WTC11 (cell line): ENCODE results near the gene HIVEP2. TPM values are rescaled to one million over a fixed set of nuclear protein-coding genes. Genes with fewer than 3 reads are reported as not detected.
"Not testable (repeated sequence)": the region's sequence is repeated elsewhere in the genome, so short reads cannot be mapped to it uniquely, and the experiment has no call there.

Experiments
- ATAC-seq: fragments of 200-7000 bp; cut with Tn5 transposase; 2 replicates; pipeline ENCODE4 v1.10.0; 2021; ENCODE audit warnings: mild to moderate bottlenecking, moderate library complexity
- CTCF ChIA-PET: fragments of 300-600 bp; sonication (Branson Sonifier 250); formaldehyde crosslinking; loops from one replicate; lab custom pipeline; 2021; ENCODE audit warnings: antibody characterized with exemption; lab: Charles Lee
- POLR2A ChIA-PET: fragments of 350-600 bp; sonication (Branson Sonifier 250); formaldehyde crosslinking; loops from one replicate; lab custom pipeline; 2021; ENCODE audit warnings: antibody characterized with exemption; lab: Charles Lee
- DNase-seq: peaks from one replicate; pipeline ENCODE4 v3.0.0; 2021; ENCODE audit warnings: low spot score
- H3K27ac Mint-ChIP-seq: 2 replicates; pipeline ENCODE4 v1.8.0; 2021; ENCODE audit warnings: mixed read lengths
- H3K27me3 Mint-ChIP-seq: 2 replicates; pipeline ENCODE4 v1.8.0; 2021; ENCODE audit warnings: low read depth, mild to moderate bottlenecking, moderate library complexity, mixed read lengths
- H3K36me3 Mint-ChIP-seq: 2 replicates; pipeline ENCODE4 v1.8.0; 2021; ENCODE audit warnings: mixed read lengths
- H3K4me1 Mint-ChIP-seq: 2 replicates; pipeline ENCODE4 v1.8.0; 2022; ENCODE audit warnings: mixed read lengths
- H3K4me3 Mint-ChIP-seq: 2 replicates; pipeline ENCODE4 v1.8.0; 2021; ENCODE audit warnings: mild to moderate bottlenecking, moderate library complexity, mixed read lengths
- H3K9me3 Mint-ChIP-seq: 2 replicates; pipeline ENCODE4 v1.8.0; 2021; ENCODE audit warnings: mixed read lengths
- CREB1 ChIP-seq: sonication (generic); formaldehyde crosslinking; IDR thresholded peaks from 2 replicates; pipeline ENCODE4 v1.8.0; 2023; ENCODE audit warnings: mild to moderate bottlenecking, missing genetic modification reagents
- ELF4 ChIP-seq: sonication (generic); formaldehyde crosslinking; IDR thresholded peaks from 2 replicates; pipeline ENCODE4 v1.8.1; 2022; ENCODE audit warnings: low read depth, mild to moderate bottlenecking, moderate library complexity, missing genetic modification reagents
- ERG ChIP-seq: fragments of 250-450 bp; sonication (Bioruptor Pico); IDR thresholded peaks from 2 replicates; pipeline ENCODE4 v1.8.0; 2021; ENCODE audit warnings: mild to moderate bottlenecking
- KAT7 ChIP-seq: sonication (generic); formaldehyde crosslinking; IDR thresholded peaks from 2 replicates; pipeline ENCODE4 v1.8.1; 2023; ENCODE audit warnings: missing genetic modification reagents, mild to moderate bottlenecking, borderline replicate concordance
- OVOL2 ChIP-seq: fragments of 250-450 bp; sonication (Bioruptor Pico); IDR thresholded peaks from 2 replicates; pipeline ENCODE4 v1.9.0; 2021; ENCODE audit warnings: mild to moderate bottlenecking, borderline replicate concordance
- PRRX2 ChIP-seq: fragments of 250-450 bp; sonication (Bioruptor Pico); IDR thresholded peaks from 2 replicates; pipeline ENCODE4 v1.8.0; 2021; ENCODE audit warnings: mild to moderate bottlenecking
- SMAD4 ChIP-seq: sonication (generic); formaldehyde crosslinking; IDR thresholded peaks from 2 replicates; pipeline ENCODE4 v1.8.0; 2022; ENCODE audit warnings: mild to moderate bottlenecking, missing genetic modification reagents
- SOX15 ChIP-seq: fragments of 250-450 bp; sonication (Bioruptor Pico); IDR thresholded peaks from 2 replicates; pipeline ENCODE4 v1.9.0; 2021; ENCODE audit warnings: mild to moderate bottlenecking
- ZBTB21 ChIP-seq: sonication (generic); formaldehyde crosslinking; IDR thresholded peaks from 2 replicates; pipeline ENCODE4 v1.8.1; 2023; ENCODE audit warnings: mild to moderate bottlenecking, missing genetic modification reagents, borderline replicate concordance
- ZBTB43 ChIP-seq: sonication (generic); formaldehyde crosslinking; IDR thresholded peaks from 2 replicates; pipeline ENCODE4 v1.8.1; 2023; ENCODE audit warnings: mild to moderate bottlenecking, missing genetic modification reagents
- total RNA-seq: library from RNA; stranded (reverse); gene quantifications from 3 replicates; pipeline ENCODE4 v1.2.3, GENCODE V29; 2021
- TF ChIP-seq, protein P1 (sequence below): sonication (generic); formaldehyde crosslinking; IDR thresholded peaks from 2 replicates; pipeline ENCODE4 v1.8.1; 2023; ENCODE audit warnings: mild to moderate bottlenecking, moderate library complexity, missing genetic modification reagents
- TF ChIP-seq, protein P2 (sequence below): sonication (generic); formaldehyde crosslinking; conservative IDR thresholded peaks from 2 replicates; pipeline ENCODE4 v1.8.1; 2023; ENCODE audit warnings: mild to moderate bottlenecking, low read depth, missing genetic modification reagents, moderate library complexity
- TF ChIP-seq, protein P3 (sequence below): sonication (generic); formaldehyde crosslinking; IDR thresholded peaks from 2 replicates; pipeline ENCODE4 v1.8.0; 2022; ENCODE audit warnings: mild to moderate bottlenecking, missing genetic modification reagents
- TF ChIP-seq, protein P4 (sequence below): sonication (generic); formaldehyde crosslinking; IDR thresholded peaks from 2 replicates; pipeline ENCODE4 v1.8.0; 2022; ENCODE audit warnings: missing genetic modification reagents

The HIVEP2 gene
- total RNA-seq, 1 experiment from 2014 or later = 11.5 TPM

DNA sequence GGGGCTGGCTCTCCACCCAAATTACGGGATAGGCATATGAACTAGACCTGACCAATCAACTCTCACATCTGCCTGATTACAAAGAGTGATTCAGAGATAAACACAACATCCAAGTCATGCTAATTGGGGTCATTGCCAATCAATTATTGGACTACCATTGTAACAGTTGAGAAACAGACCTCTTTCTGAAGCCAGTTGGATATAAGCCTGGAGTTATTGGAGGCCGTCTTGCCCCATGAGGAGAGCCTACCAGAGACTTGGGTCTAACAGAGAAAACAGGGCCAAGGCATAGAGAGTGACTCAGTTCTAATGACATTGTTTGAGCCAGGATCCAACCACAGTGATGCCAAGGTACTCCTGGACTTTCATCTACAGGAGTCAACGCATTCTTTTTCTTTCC lies 39.4 kb upstream of the HIVEP2 start (continued):
- no peak for TF ChIP-seq KAT7 (CRISPR knock-in tag)
- TF ChIP-seq SOX15 (CRISPR knock-in tag) = no peak
- TF ChIP-seq, all 79 proteins: peak for 0

GRCh38 chr6:142975365-142975764 lies 30.4 kb upstream of the HIVEP2 start:
- Mint-ChIP-seq H3K9me3 (peaks cover 17% of the 10 kb centered on the region), H3K4me3 (no peak overlapping the region), H3K27ac (no peak overlapping the region), H3K36me3 (peaks cover 3% of the 10 kb centered on the region; the same call in 1 of the 2 replicates), H3K4me1 (peaks cover 14% of the 10 kb centered on the region), H3K27me3 (no peaks in the 10 kb centered on the region)
- ChIA-PET POLR2A (no interaction called here), CTCF (no interaction called here)
- no peak for DNase-seq
- ATAC-seq = peak; percentile 87
- TF ChIP-seq ELF4 (CRISPR knock-in tag) (no peak), PRRX2 (CRISPR knock-in tag) (no peak), ZBTB21 (CRISPR knock-in tag) (no peak), SMAD4 (CRISPR knock-in tag) (no peak), CREB1 (no peak), ERG (CRISPR knock-in tag) (no peak), OVOL2 (CRISPR knock-in tag) (no peak), ZBTB43 (CRISPR knock-in tag) (no peak)
- TF ChIP-seq, protein P1, sequence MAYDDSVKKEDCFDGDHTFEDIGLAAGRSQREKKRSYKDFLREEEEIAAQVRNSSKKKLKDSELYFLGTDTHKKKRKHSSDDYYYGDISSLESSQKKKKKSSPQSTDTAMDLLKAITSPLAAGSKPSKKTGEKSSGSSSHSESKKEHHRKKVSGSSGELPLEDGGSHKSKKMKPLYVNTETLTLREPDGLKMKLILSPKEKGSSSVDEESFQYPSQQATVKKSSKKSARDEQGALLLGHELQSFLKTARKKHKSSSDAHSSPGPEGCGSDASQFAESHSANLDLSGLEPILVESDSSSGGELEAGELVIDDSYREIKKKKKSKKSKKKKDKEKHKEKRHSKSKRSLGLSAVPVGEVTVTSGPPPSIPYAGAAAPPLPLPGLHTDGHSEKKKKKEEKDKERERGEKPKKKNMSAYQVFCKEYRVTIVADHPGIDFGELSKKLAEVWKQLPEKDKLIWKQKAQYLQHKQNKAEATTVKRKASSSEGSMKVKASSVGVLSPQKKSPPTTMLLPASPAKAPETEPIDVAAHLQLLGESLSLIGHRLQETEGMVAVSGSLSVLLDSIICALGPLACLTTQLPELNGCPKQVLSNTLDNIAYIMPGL = no peak
- TF ChIP-seq, protein P2, sequence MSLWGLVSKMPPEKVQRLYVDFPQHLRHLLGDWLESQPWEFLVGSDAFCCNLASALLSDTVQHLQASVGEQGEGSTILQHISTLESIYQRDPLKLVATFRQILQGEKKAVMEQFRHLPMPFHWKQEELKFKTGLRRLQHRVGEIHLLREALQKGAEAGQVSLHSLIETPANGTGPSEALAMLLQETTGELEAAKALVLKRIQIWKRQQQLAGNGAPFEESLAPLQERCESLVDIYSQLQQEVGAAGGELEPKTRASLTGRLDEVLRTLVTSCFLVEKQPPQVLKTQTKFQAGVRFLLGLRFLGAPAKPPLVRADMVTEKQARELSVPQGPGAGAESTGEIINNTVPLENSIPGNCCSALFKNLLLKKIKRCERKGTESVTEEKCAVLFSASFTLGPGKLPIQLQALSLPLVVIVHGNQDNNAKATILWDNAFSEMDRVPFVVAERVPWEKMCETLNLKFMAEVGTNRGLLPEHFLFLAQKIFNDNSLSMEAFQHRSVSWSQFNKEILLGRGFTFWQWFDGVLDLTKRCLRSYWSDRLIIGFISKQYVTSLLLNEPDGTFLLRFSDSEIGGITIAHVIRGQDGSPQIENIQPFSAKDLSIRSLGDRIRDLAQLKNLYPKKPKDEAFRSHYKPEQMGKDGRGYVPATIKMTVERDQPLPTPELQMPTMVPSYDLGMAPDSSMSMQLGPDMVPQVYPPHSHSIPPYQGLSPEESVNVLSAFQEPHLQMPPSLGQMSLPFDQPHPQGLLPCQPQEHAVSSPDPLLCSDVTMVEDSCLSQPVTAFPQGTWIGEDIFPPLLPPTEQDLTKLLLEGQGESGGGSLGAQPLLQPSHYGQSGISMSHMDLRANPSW = no peak
- TF ChIP-seq, protein P3, sequence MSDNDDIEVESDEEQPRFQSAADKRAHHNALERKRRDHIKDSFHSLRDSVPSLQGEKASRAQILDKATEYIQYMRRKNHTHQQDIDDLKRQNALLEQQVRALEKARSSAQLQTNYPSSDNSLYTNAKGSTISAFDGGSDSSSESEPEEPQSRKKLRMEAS (CRISPR knock-in tag) = no peak
- TF ChIP-seq, protein P4, sequence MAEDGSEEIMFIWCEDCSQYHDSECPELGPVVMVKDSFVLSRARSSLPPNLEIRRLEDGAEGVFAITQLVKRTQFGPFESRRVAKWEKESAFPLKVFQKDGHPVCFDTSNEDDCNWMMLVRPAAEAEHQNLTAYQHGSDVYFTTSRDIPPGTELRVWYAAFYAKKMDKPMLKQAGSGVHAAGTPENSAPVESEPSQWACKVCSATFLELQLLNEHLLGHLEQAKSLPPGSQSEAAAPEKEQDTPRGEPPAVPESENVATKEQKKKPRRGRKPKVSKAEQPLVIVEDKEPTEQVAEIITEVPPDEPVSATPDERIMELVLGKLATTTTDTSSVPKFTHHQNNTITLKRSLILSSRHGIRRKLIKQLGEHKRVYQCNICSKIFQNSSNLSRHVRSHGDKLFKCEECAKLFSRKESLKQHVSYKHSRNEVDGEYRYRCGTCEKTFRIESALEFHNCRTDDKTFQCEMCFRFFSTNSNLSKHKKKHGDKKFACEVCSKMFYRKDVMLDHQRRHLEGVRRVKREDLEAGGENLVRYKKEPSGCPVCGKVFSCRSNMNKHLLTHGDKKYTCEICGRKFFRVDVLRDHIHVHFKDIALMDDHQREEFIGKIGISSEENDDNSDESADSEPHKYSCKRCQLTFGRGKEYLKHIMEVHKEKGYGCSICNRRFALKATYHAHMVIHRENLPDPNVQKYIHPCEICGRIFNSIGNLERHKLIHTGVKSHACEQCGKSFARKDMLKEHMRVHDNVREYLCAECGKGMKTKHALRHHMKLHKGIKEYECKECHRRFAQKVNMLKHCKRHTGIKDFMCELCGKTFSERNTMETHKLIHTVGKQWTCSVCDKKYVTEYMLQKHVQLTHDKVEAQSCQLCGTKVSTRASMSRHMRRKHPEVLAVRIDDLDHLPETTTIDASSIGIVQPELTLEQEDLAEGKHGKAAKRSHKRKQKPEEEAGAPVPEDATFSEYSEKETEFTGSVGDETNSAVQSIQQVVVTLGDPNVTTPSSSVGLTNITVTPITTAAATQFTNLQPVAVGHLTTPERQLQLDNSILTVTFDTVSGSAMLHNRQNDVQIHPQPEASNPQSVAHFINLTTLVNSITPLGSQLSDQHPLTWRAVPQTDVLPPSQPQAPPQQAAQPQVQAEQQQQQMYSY (CRISPR knock-in tag) = no peak

GRCh38 chr6:142970941-142971340 lies 26.0 kb upstream of the HIVEP2 start:
- H3K27ac Mint-ChIP-seq, DNase-seq, H3K27me3 Mint-ChIP-seq, ATAC-seq, H3K9me3 Mint-ChIP-seq, H3K4me3 Mint-ChIP-seq, CTCF ChIA-PET, POLR2A ChIA-PET, H3K4me1 Mint-ChIP-seq, H3K36me3 Mint-ChIP-seq: not testable (repeated sequence)
